ENCODE data around the gene PAQR6. TPM values are rescaled to one million over a fixed set of nuclear protein-coding genes. Genes with fewer than 3 reads are reported as not detected.

Gene PAQR6
- total and polyA plus RNA-seq, 4 donors, result 0.22 to 0.85 (median 0.49) TPM

GRCh38 chr1:156257711-156258110 lies 9.9 kb upstream of the PAQR6 start:
- peaks cover 15 to 79% (median 60%) of the 10 kb centered on the region in 4 donors for H3K36me3 ChIP-seq (ENCODE audit: control insufficient read depth in 4 of 4, insufficient read depth in 3 of 4, low read depth in 1 of 4, low read length in 3 of 4)
- H3K27me3 ChIP-seq (ENCODE audit: control insufficient read depth in 4 of 4, insufficient read depth in 4 of 4, low read length in 3 of 4), result no peaks in the 10 kb centered on the region
- no peak overlapping the region for H3K9ac ChIP-seq (ENCODE audit: low read depth in 1 of 2, low read length in 2 of 2)
- H3K4me3 ChIP-seq (ENCODE audit: low read depth in 1 of 3, low read length in 3 of 3), result no peak overlapping the region
- no peaks in the 10 kb centered on the region for H3K9me3 ChIP-seq (ENCODE audit: control insufficient read depth in 4 of 4, low read length in 3 of 4)
- no peak overlapping the region for H3K27ac ChIP-seq (ENCODE audit: low read depth in 1 of 2, low read length in 2 of 2)
- TF ChIP-seq, protein P1, sequence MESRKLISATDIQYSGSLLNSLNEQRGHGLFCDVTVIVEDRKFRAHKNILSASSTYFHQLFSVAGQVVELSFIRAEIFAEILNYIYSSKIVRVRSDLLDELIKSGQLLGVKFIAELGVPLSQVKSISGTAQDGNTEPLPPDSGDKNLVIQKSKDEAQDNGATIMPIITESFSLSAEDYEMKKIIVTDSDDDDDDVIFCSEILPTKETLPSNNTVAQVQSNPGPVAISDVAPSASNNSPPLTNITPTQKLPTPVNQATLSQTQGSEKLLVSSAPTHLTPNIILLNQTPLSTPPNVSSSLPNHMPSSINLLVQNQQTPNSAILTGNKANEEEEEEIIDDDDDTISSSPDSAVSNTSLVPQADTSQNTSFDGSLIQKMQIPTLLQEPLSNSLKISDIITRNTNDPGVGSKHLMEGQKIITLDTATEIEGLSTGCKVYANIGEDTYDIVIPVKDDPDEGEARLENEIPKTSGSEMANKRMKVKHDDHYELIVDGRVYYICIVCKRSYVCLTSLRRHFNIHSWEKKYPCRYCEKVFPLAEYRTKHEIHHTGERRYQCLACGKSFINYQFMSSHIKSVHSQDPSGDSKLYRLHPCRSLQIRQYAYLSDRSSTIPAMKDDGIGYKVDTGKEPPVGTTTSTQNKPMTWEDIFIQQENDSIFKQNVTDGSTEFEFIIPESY (IDR thresholded peaks at IDR 0.05), result no peak
- no peak for TF ChIP-seq FOXA2 (IDR thresholded peaks at IDR 0.05)
- TF ChIP-seq GABPA (IDR thresholded peaks at IDR 0.05 in 1 of 2, conservative IDR thresholded peaks at IDR 0.05 in 1 of 2), result no peak
- no peak for TF ChIP-seq YY1 (IDR thresholded peaks at IDR 0.05)
- TF ChIP-seq TAF1 (conservative IDR thresholded peaks at IDR 0.05), result no peak
- TF ChIP-seq RAD21 (IDR thresholded peaks at IDR 0.05), result no peak
- no peak for TF ChIP-seq JUND (IDR thresholded peaks at IDR 0.05)
- TF ChIP-seq FOXA1 (IDR thresholded peaks at IDR 0.05), result no peak
- TF ChIP-seq ATF3 (IDR thresholded peaks at IDR 0.05), result no peak
- no peak for TF ChIP-seq RXRA (IDR thresholded peaks at IDR 0.05)
- TF ChIP-seq EGR1 (IDR thresholded peaks at IDR 0.05; ENCODE audit: low read depth in 2 of 2), result no peak
- 90% methylated on average over 2 of the region's 2 CpGs for WGBS
- DNase-seq (ENCODE audit: low spot score), result no peak
- peaks cover 0 to 5% (median 2%) of the 10 kb centered on the region in 4 donors for H3K4me1 ChIP-seq (ENCODE audit: control insufficient read depth in 4 of 4, insufficient read depth in 4 of 4, low read length in 3 of 4)

DNA sequence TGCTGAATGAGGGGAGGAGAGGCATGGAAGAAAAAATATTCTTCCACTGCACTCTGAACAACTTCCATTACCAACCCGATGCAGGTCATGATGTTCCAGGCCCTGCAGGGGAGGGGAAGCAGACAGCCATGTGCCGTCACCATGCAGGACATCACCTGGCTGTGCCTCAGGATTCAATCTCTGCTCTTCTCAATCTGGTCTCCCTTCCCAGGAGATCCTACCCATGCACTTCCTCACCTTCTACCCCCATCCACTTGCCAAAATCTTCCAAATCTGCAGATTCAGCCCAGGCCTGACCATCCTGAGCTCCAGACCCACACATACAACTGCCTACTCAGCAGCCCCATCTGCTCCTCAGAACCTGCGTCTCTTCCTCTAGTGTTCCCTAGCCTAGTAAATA lies 5.8 kb upstream of the PAQR6 start:
- 96% methylated on average over 3 of the region's 3 CpGs for WGBS
- H3K27me3 ChIP-seq (ENCODE audit: control insufficient read depth in 4 of 4, insufficient read depth in 4 of 4, low read length in 3 of 4), result no peaks in the 10 kb centered on the region

DNA sequence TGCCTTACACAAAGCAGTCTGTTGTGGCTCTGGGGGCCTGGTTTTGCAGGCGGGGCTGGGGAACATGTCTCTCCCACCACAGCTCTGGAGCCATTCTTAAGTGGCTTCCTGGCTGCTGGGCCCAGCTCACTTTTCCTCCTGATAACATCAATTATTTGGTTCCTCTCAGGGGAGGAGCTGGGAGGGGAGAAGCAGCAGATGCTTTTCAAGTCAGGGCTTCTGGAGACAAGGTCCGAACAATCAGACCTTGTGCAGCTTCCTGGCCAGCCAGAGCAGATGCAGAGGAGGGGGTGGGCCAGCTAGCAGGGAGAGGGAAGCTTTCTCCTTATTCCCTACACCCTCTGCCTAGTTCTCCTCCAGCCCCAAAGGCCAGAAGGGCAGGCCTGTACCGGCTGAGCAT lies 3.7 kb upstream of the PAQR6 start:
- Histone ChIP-seq H3K9me3 (ENCODE audit: control insufficient read depth in 4 of 4, low read length in 3 of 4) (no peaks in the 10 kb centered on the region), H3K36me3 (ENCODE audit: control insufficient read depth in 4 of 4, insufficient read depth in 3 of 4, low read depth in 1 of 4, low read length in 3 of 4) (peaks cover 8 to 65% (median 49%) of the 10 kb centered on the region in 4 donors), H3K4me1 (ENCODE audit: control insufficient read depth in 4 of 4, insufficient read depth in 4 of 4, low read length in 3 of 4) (peaks cover 0 to 5% (median 1%) of the 10 kb centered on the region in 4 donors), H3K27ac (ENCODE audit: low read depth in 1 of 2, low read length in 2 of 2) (no peak overlapping the region), H3K9ac (ENCODE audit: low read depth in 1 of 2, low read length in 2 of 2) (no peak overlapping the region), H3K4me3 (ENCODE audit: low read depth in 1 of 3, low read length in 3 of 3) (no peak overlapping the region), H3K27me3 (ENCODE audit: control insufficient read depth in 4 of 4, insufficient read depth in 4 of 4, low read length in 3 of 4) (no peaks in the 10 kb centered on the region)
- no peak for DNase-seq (ENCODE audit: low spot score)
- no peak for TF ChIP-seq RAD21 (IDR thresholded peaks at IDR 0.05)
- TF ChIP-seq, protein P1 (IDR thresholded peaks at IDR 0.05), result no peak
- TF ChIP-seq, protein P2, sequence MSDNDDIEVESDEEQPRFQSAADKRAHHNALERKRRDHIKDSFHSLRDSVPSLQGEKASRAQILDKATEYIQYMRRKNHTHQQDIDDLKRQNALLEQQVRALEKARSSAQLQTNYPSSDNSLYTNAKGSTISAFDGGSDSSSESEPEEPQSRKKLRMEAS (IDR thresholded peaks at IDR 0.05), result no peak
- TF ChIP-seq NR2F2 (IDR thresholded peaks at IDR 0.05), result no peak
- TF ChIP-seq FOXA2 (IDR thresholded peaks at IDR 0.05), result no peak
- TF ChIP-seq REST (IDR thresholded peaks at IDR 0.05), result no peak
- TF ChIP-seq HNF4G (IDR thresholded peaks at IDR 0.05), result no peak
- TF ChIP-seq FOXA1 (IDR thresholded peaks at IDR 0.05), result no peak
- WGBS, result 63% methylated on average over 3 of the region's 3 CpGs

More for the DNA sequence above, 5.8 kb upstream of the PAQR6 start:
- TF ChIP-seq RXRA (IDR thresholded peaks at IDR 0.05) (no peak), HNF4A (conservative IDR thresholded peaks at IDR 0.05) (no peak)
- Histone ChIP-seq H3K36me3 (ENCODE audit: control insufficient read depth in 4 of 4, insufficient read depth in 3 of 4, low read depth in 1 of 4, low read length in 3 of 4) (peaks cover 8 to 83% (median 59%) of the 10 kb centered on the region in 4 donors), H3K9ac (ENCODE audit: low read depth in 1 of 2, low read length in 2 of 2) (no peak overlapping the region), H3K27ac (ENCODE audit: low read depth in 1 of 2, low read length in 2 of 2) (no peak overlapping the region), H3K4me1 (ENCODE audit: control insufficient read depth in 4 of 4, insufficient read depth in 4 of 4, low read length in 3 of 4) (no peaks in the 10 kb centered on the region), H3K9me3 (ENCODE audit: control insufficient read depth in 4 of 4, low read length in 3 of 4) (no peaks in the 10 kb centered on the region), H3K4me3 (ENCODE audit: low read depth in 1 of 3, low read length in 3 of 3) (no peak overlapping the region)
- no peak for DNase-seq (ENCODE audit: low spot score)

Measured in liver (tissue), 9 donors.